ENCODE data around the gene CCL28. TPM values are rescaled to one million over a fixed set of nuclear protein-coding genes. Genes with fewer than 3 reads are reported as not detected.

The CCL28 gene
- 0.71 and 0.86 TPM in 2 replicates for total RNA-seq

GRCh38 chr5:43412156-43412555 lies at the start of gene CCL28:
Gene CCL28, minus strand, starts transcription at chr5:43412391. Its CDS starts 75 bp downstream, at chr5:43412316.

Other genes starting within 250 kb of the CCL28 start
- under 0.01 and 1.2 TPM in 2 replicates for gene NIM1K, start 220.2 kb downstream of the CCL28 start, total RNA-seq
- gene HMGCS1, start 99.0 kb downstream of the CCL28 start, total RNA-seq, result 162 and 180 TPM in 2 replicates
- 12.9 and 19.6 TPM in 2 replicates for gene TMEM267, start 71.5 kb upstream of the CCL28 start, total RNA-seq
- 3.7 and 8.5 TPM in 2 replicates for gene C5orf34, start 102.8 kb upstream of the CCL28 start, total RNA-seq
- gene PAIP1, start 144.7 kb upstream of the CCL28 start, total RNA-seq, result 61.1 and 85.8 TPM in 2 replicates
- gene NNT, start 190.8 kb upstream of the CCL28 start, total RNA-seq, result 30.3 and 34.0 TPM in 2 replicates

Measured in myometrial cell (primary cell).